ENCODE measurements around the gene NAT8. TPM values are rescaled to one million over a fixed set of nuclear protein-coding genes. Genes with fewer than 3 reads are reported as not detected.
"Not testable (repeated sequence)": the region's sequence is repeated elsewhere in the genome, so short reads cannot be mapped to it uniquely, and the experiment has no call there.

Gene NAT8
- total RNA-seq, 2 donors from 2014 or later: not detected

GRCh38 chr2:73619925-73620324 is 22.3 kb downstream of the NAT8 start:
- DNase-seq (ENCODE audit: low spot score); H3K4me1 Mint-ChIP-seq (ENCODE audit: low read depth in 2 of 2); ATAC-seq; H3K4me3 Mint-ChIP-seq; H3K36me3 Mint-ChIP-seq; H3K9me3 Mint-ChIP-seq; H3K27ac Mint-ChIP-seq: not testable (repeated sequence)
- H3K27me3 Mint-ChIP-seq: peaks cover 0 to 11% of the 10 kb centered on the region in 2 donors

GRCh38 chr2:73614997-73615396 is 27.2 kb downstream of the NAT8 start:
- no peak overlapping the region for H3K27ac Mint-ChIP-seq
- H3K4me3 Mint-ChIP-seq: no peak overlapping the region
- no peaks in the 10 kb centered on the region for H3K27me3 Mint-ChIP-seq
- peaks cover 6% of the 10 kb centered on the region in 2 donors for H3K4me1 Mint-ChIP-seq (ENCODE audit: low read depth in 2 of 2)
- DNase-seq (ENCODE audit: low spot score): no peak
- no peaks in the 10 kb centered on the region for H3K9me3 Mint-ChIP-seq
- no peaks in the 10 kb centered on the region for H3K36me3 Mint-ChIP-seq
- ATAC-seq: no peak

DNA sequence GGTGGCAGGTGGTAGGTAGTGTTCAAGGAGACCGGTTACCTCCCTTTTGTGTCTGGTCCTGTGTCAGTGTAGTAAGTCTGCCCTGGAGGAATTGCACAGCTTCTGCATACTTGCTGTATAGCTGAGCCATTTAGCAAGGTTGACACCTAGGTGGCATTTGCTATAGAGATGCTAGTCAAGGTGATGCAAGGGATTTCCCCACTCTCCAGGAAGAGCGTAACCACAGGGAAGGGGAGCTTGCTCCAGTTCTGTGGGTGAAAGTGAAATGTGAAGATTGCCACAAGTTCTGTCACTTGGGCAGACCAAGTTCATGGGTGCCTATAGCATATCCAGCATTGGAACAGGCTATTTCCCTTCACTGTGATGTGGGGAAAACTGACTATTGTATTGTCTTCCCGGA is 28.1 kb downstream of the NAT8 start:
- ATAC-seq: peak in 1 of 2 donors; percentile 43

DNA sequence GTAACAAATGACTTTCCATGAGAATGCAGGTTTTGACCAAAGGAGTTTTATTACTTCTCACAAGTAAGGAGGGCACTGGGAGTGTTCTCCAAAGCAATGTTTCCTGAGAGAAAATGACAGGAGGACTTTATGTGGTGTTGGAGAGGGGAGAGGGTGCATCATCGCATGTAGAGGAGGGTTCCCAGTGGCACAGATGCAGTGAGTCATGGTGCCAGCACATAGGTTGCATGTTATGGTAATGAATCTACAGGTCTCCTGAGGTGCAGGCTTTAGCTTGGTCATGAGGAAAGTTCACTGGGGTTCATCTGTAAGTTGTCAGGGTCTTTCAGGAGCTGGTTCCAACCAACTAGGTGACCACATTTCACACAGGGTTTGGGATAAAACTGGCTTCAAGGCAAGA is 30.4 kb downstream of the NAT8 start:
- no peaks in the 10 kb centered on the region for H3K9me3 Mint-ChIP-seq
- H3K4me3 Mint-ChIP-seq: no peak overlapping the region
- no peak for DNase-seq (ENCODE audit: low spot score)
- no peaks in the 10 kb centered on the region for H3K36me3 Mint-ChIP-seq
- H3K27ac Mint-ChIP-seq: no peak overlapping the region
- peaks cover 6% of the 10 kb centered on the region in 2 donors for H3K4me1 Mint-ChIP-seq (ENCODE audit: low read depth in 2 of 2)
- H3K27me3 Mint-ChIP-seq: no peaks in the 10 kb centered on the region
- no peak for ATAC-seq

More for the DNA sequence above, 28.1 kb downstream of the NAT8 start:
- no peaks in the 10 kb centered on the region for H3K36me3 Mint-ChIP-seq
- no peak overlapping the region for H3K27ac Mint-ChIP-seq
- H3K4me1 Mint-ChIP-seq (ENCODE audit: low read depth in 2 of 2): peaks cover 6% of the 10 kb centered on the region in 2 donors
- no peak for DNase-seq (ENCODE audit: low spot score)
- no peaks in the 10 kb centered on the region for H3K27me3 Mint-ChIP-seq
- no peaks in the 10 kb centered on the region for H3K9me3 Mint-ChIP-seq
- no peak overlapping the region for H3K4me3 Mint-ChIP-seq

DNA sequence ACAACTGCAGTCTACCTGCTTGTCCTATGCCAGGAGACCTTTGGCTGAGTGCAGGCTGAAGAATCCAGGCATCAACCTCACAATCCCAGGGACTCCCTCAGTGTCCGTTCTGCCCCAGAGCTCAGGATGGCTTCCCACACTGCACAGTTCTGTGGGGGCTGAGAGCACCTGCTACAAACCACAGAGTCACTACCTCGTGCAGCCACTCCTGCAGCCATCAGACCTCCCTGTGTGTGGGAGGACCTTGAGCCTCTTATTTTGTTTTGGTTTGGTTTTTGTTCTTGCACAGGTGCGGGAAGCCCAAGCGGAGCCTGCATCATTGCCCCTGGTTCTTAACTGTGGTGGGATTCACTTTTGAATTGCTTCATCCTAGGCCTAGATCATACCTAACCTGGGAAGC is 31.0 kb downstream of the NAT8 start:
- Mint-ChIP-seq H3K36me3 (no peaks in the 10 kb centered on the region), H3K9me3 (no peaks in the 10 kb centered on the region), H3K4me3 (no peak overlapping the region), H3K27ac (no peak overlapping the region), H3K27me3 (no peaks in the 10 kb centered on the region), H3K4me1 (ENCODE audit: low read depth in 2 of 2) (peaks cover 6% of the 10 kb centered on the region in 2 donors)
- peak in 1 of 2 donors; percentile 34 for ATAC-seq
- no peak for DNase-seq (ENCODE audit: low spot score)

DNA sequence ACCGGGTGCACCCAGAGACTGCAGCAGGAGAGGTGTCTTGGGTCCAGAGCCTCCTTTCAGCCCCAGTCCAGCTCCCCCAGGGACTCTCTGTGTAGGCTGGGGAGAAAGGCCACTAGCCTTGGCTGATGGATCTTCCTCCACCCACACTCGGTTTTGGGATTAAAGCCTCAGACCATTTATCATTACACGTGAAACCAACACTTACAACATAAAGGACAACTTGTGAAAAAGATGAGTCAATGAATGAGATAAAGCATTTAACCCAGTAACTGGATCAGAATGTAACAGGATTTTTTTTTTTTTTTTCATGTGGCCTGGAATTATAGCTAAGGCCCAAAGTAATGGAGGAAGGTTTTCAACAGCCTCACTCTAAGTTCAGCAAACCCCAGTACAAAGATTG is 32.1 kb downstream of the NAT8 start:
- ATAC-seq (no peak), DNase-seq (ENCODE audit: low spot score) (no peak)
- Mint-ChIP-seq H3K36me3 (no peaks in the 10 kb centered on the region), H3K27ac (no peak overlapping the region), H3K9me3 (no peaks in the 10 kb centered on the region), H3K4me3 (no peak overlapping the region), H3K27me3 (no peaks in the 10 kb centered on the region), H3K4me1 (ENCODE audit: low read depth in 2 of 2) (peaks cover 6% of the 10 kb centered on the region in 2 donors)

DNA sequence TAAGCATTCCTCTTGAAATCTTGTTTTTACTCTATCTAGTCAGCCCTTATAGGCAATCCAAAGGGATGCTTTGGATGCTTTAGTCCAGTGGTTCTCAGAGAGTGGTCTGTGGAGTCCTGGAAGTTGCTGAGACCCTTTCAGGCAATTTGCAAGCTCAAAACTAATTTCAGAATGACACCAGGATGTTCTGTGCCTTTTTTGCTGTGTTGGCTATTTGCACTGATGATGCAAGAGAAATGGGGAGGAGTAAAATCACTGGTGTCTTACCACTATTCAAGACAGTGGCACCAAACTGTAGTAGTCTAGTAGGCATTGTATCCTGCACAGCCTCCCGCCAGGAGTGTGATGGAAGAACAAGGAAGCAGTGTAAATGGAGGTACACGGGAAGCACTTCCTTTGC is 37.6 kb downstream of the NAT8 start:
- not testable (repeated sequence) for H3K36me3 Mint-ChIP-seq; H3K27ac Mint-ChIP-seq; H3K4me1 Mint-ChIP-seq (ENCODE audit: low read depth in 2 of 2); H3K4me3 Mint-ChIP-seq; H3K27me3 Mint-ChIP-seq; DNase-seq (ENCODE audit: low spot score); H3K9me3 Mint-ChIP-seq; ATAC-seq

- H3K36me3 Mint-ChIP-seq; H3K4me1 Mint-ChIP-seq (ENCODE audit: low read depth in 2 of 2); H3K4me3 Mint-ChIP-seq; DNase-seq (ENCODE audit: low spot score); H3K27me3 Mint-ChIP-seq; H3K9me3 Mint-ChIP-seq: not testable (repeated sequence)
- ATAC-seq: peak; percentile 69 to 89
- H3K27ac Mint-ChIP-seq: peak overlapping the region in 1 of 2 donors; percentile 56
These were observed 39.1 kb downstream of the NAT8 start for GRCh38 chr2:73603099-73603588.

- Mint-ChIP-seq H3K27me3 (no peaks in the 10 kb centered on the region), H3K9me3 (no peaks in the 10 kb centered on the region), H3K4me1 (ENCODE audit: low read depth in 2 of 2) (peaks cover 3 to 4% of the 10 kb centered on the region in 2 donors), H3K36me3 (no peaks in the 10 kb centered on the region), H3K4me3 (no peak overlapping the region), H3K27ac (no peak overlapping the region)
- DNase-seq (ENCODE audit: low spot score) (no peak), ATAC-seq (no peak)
These were observed 40.4 kb downstream of the NAT8 start for GRCh38 chr2:73601780-73602179.

DNA sequence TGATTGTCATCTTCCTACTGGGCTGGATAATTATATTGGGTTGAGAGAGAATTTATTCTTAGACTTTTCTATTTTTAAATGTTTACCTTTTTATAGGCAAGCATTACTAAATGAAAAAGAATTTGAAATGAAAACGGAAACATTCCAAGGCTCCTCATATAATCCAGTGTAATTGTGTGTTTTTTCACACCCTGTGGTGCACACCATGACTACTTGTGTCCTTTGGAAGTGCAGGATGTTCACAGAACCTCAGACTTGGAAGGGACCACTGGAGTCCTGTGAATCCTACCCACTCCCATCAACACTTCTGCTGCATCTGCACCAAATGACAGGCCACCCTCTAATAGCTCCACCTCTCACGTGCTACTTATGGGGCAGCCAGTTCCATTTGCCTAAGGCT is 48.0 kb downstream of the NAT8 start:
- no peak for ATAC-seq
- peaks cover 0 to 4% of the 10 kb centered on the region in 2 donors for H3K4me1 Mint-ChIP-seq (ENCODE audit: low read depth in 2 of 2)
- H3K4me3 Mint-ChIP-seq: no peak overlapping the region
- H3K27ac Mint-ChIP-seq: no peak overlapping the region
- no peaks in the 10 kb centered on the region for H3K9me3 Mint-ChIP-seq
- no peak for DNase-seq (ENCODE audit: low spot score)
- no peaks in the 10 kb centered on the region for H3K27me3 Mint-ChIP-seq
- peaks cover 7% of the 10 kb centered on the region for H3K36me3 Mint-ChIP-seq

- ATAC-seq (no peak), DNase-seq (ENCODE audit: low spot score) (no peak)
- Mint-ChIP-seq H3K4me1 (ENCODE audit: low read depth in 2 of 2) (peaks cover 0 to 4% of the 10 kb centered on the region in 2 donors), H3K9me3 (no peaks in the 10 kb centered on the region), H3K4me3 (no peak overlapping the region), H3K27me3 (no peaks in the 10 kb centered on the region), H3K27ac (no peak overlapping the region), H3K36me3 (peaks cover 7% of the 10 kb centered on the region)
These were observed 48.5 kb downstream of the NAT8 start for GRCh38 chr2:73593680-73594079.

Other genes with a start within 250 kb of the NAT8 start
- gene TPRKB, start 94.9 kb upstream of the NAT8 start, total RNA-seq: 10 to 100 TPM; 20.0 to 25.2 TPM
- 10 to 100 TPM; 30.7 to 50.1 TPM for gene DUSP11, start 137.7 kb upstream of the NAT8 start, total RNA-seq
- not detected for gene C2orf78, start 141.8 kb upstream of the NAT8 start, total RNA-seq
- 10 to 100 TPM; 27.5 to 40.6 TPM for gene STAMBP, start 186.5 kb upstream of the NAT8 start, total RNA-seq